AG04449 (cell line): ENCODE results near the gene ADGRG4.

Experiments used
- CTCF ChIA-PET: fragments of 350-600 bp; formaldehyde crosslinking; extraction: SDS; loops from one replicate; lab custom pipeline; 2021; ENCODE audit warnings: antibody characterized with exemption; lab: Yijun Ruan, JAX
- POLR2A ChIA-PET: fragments of 400-600, 350-600 bp; formaldehyde crosslinking; extraction: SDS; loops from one replicate; lab custom pipeline; 2020; ENCODE audit warnings: antibody characterized with exemption, inconsistent platforms; lab: Yijun Ruan, JAX
- DNase-seq: peaks from one replicate; pipeline ENCODE4 v3.0.0-alpha.2; 2010; ENCODE audit warnings: low read depth, low spot score
- H3K4me3 ChIP-seq: 2 replicates; pipeline ENCODE4 v1.5.1; 2011; ENCODE audit warnings: low read depth, mild to moderate bottlenecking, control low read depth, low read length
- TF ChIP-seq, protein P1 (sequence below): IDR thresholded peaks from one replicate; pipeline ENCODE4 v1.5.1; 2011; ENCODE audit warnings: mild to moderate bottlenecking, moderate library complexity, low read length, control low read depth, inconsistent platforms; ENCODE audit not compliant: insufficient read depth; ENCODE audit errors: missing control alignments

The ADGRG4 gene

GRCh38 chrX:136397001-136397400 is 96.2 kb downstream of the ADGRG4 start:
- POLR2A ChIA-PET: no interaction called here

DNA sequence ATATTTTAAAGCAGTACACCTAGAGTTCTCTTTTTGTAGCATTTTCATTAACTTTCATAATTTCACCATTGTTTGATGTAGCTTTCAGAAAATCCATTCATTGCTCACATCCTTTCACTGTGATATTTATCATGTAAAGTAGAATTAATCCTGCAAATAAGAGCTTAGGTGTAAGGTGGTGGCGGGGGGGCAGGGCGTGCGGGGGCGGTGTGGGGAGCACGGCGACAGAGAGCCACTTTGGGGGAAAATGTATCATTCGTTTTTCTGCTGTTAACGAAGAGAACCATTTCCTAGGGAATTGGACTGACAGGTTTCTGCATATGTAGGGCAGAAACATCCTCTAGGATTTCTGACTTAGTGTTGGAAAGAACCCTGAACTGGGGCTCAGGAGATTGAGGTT is 104.4 kb downstream of the ADGRG4 start:
- ChIA-PET POLR2A (no interaction called here), CTCF (no interaction called here)
- TF ChIP-seq, protein P1, sequence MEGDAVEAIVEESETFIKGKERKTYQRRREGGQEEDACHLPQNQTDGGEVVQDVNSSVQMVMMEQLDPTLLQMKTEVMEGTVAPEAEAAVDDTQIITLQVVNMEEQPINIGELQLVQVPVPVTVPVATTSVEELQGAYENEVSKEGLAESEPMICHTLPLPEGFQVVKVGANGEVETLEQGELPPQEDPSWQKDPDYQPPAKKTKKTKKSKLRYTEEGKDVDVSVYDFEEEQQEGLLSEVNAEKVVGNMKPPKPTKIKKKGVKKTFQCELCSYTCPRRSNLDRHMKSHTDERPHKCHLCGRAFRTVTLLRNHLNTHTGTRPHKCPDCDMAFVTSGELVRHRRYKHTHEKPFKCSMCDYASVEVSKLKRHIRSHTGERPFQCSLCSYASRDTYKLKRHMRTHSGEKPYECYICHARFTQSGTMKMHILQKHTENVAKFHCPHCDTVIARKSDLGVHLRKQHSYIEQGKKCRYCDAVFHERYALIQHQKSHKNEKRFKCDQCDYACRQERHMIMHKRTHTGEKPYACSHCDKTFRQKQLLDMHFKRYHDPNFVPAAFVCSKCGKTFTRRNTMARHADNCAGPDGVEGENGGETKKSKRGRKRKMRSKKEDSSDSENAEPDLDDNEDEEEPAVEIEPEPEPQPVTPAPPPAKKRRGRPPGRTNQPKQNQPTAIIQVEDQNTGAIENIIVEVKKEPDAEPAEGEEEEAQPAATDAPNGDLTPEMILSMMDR: no peak
- H3K4me3 ChIP-seq: no peak overlapping the region
- no peak for DNase-seq

More at GRCh38 chrX:136397001-136397400, 96.2 kb downstream of the ADGRG4 start:
- no peak for DNase-seq
- TF ChIP-seq, protein P1: no peak
- H3K4me3 ChIP-seq: no peak overlapping the region
- CTCF ChIA-PET: interaction anchor here (0.6 kb wide), 1 partner anchor 406 kb away, joined by 3 read pairs; no protein-coding TSS in a partner anchor

- H3K4me3 ChIP-seq: no peak overlapping the region
- no peak for DNase-seq
- TF ChIP-seq, protein P1: no peak
- ChIA-PET CTCF (no interaction called here), POLR2A (no interaction called here)
Measured at GRCh38 chrX:136417806-136418205, 117.0 kb downstream of the ADGRG4 start.

DNA sequence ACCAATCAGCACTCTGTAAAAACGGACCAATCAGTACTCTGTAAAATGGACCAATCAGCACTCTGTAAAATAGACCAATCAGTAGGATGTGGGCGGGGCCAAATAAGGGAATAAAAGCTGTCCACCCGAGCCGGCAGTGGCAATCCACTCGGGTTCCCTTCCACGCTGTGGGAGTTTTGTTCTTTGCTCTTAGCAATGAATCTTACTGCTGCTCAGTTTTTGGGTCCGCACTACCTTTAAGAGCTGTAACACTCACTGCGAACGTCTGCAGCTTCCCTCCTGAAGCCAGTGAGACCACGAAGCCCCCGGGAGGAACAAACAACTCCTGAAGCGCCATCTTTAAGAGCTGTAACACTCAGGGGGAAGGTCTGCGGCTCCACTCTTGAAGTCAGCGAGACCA is 120.6 kb downstream of the ADGRG4 start:
- TF ChIP-seq, protein P1: no peak
- POLR2A ChIA-PET: no interaction called here
- no peak for DNase-seq
- CTCF ChIA-PET: no interaction called here
- H3K4me3 ChIP-seq: no peak overlapping the region

DNA sequence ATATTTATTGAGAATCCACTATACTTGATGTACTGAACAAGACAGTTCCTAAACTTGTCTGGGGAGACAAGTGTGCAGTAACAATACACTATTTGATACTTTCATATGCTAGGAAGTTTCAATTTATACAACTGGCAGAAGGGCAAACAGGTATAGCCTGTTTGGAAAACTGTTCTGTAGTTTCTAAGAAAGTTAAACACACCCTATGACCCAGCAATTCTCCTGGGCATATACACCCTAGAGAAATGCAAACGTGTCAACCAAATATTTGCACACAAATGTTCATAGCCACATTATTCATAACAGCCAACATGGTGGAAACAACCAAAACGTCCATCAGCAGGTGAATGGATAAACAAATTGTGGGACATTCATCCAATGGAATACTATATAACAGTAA is 123.0 kb downstream of the ADGRG4 start:
- H3K4me3 ChIP-seq: no peak overlapping the region
- POLR2A ChIA-PET: no interaction called here
- TF ChIP-seq, protein P1: no peak
- CTCF ChIA-PET: no interaction called here
- DNase-seq: no peak

- ChIA-PET POLR2A (no interaction called here), CTCF (no interaction called here)
- no peak overlapping the region for H3K4me3 ChIP-seq
- DNase-seq: no peak
- TF ChIP-seq, protein P1: no peak
Measured at GRCh38 chrX:136425996-136426395, 125.2 kb downstream of the ADGRG4 start.
